GM23338 (cell line): ENCODE results near the gene DCHS1. TPM values are rescaled to one million over a fixed set of nuclear protein-coding genes. Genes with fewer than 3 reads are reported as not detected.

Source experiments
- ATAC-seq: fragments of 200-7000 bp; cut with Tn5 transposase; 3 replicates; pipeline ENCODE4 v1.9.1; 2020
- DNase-seq: peaks from one replicate; pipeline ENCODE4 v3.0.0-alpha.2; 2015; ENCODE audit warnings: low spot score
- H2AFZ ChIP-seq: fragments of 200-600 bp; sonication (generic); 2 replicates; pipeline ENCODE4 v1.8.0; 2016; ENCODE audit warnings: antibody characterized with exemption, mild to moderate bottlenecking, moderate library complexity
- H3F3A ChIP-seq: fragments of 200-600 bp; sonication (generic); replicated peaks from 2 replicates; pipeline ENCODE4 v1.8.0; 2017; ENCODE audit warnings: antibody characterized with exemption, mixed run types, low read depth
- H3K27ac ChIP-seq: fragments of 200-600 bp; sonication (generic); 2 replicates; pipeline ENCODE4 v1.6.1; 2016; ENCODE audit warnings: low read depth
- H3K27me3 ChIP-seq: fragments of 200-600 bp; sonication (generic); 2 replicates; pipeline ENCODE4 v1.8.0; 2016; ENCODE audit warnings: mild to moderate bottlenecking, mixed run types, moderate library complexity; ENCODE audit not compliant: insufficient read depth
- H3K36me3 ChIP-seq: fragments of 200-600 bp; sonication (generic); 2 replicates; pipeline ENCODE4 v1.8.0; 2016; ENCODE audit warnings: mild to moderate bottlenecking; ENCODE audit not compliant: insufficient read depth
- H3K4me1 ChIP-seq: fragments of 200-600 bp; sonication (generic); 2 replicates; pipeline ENCODE4 v1.8.0; 2016; ENCODE audit warnings: mild to moderate bottlenecking, moderate library complexity; ENCODE audit not compliant: insufficient read depth
- H3K4me2 ChIP-seq: fragments of 200-600 bp; sonication (generic); 2 replicates; pipeline ENCODE4 v1.7.1; 2017; ENCODE audit warnings: mixed run types
- H3K4me3 ChIP-seq: fragments of 200-600 bp; sonication (generic); 2 replicates; pipeline ENCODE4 v1.6.1; 2016; ENCODE audit warnings: mixed run types
- H3K79me2 ChIP-seq: fragments of 200-600 bp; sonication (generic); replicated peaks from 2 replicates; pipeline ENCODE4 v1.8.0; 2017; ENCODE audit warnings: mild to moderate bottlenecking; ENCODE audit not compliant: insufficient read depth
- H3K9me2 ChIP-seq: fragments of 200-600 bp; sonication (generic); 2 replicates; pipeline ENCODE4 v1.8.0; 2017; ENCODE audit not compliant: insufficient read depth
- H4K20me1 ChIP-seq: fragments of 200-600 bp; sonication (generic); replicated peaks from 2 replicates; pipeline ENCODE4 v1.8.0; 2017; ENCODE audit warnings: mild to moderate bottlenecking; ENCODE audit not compliant: insufficient read depth
- H3K27ac Mint-ChIP-seq: 2 replicates; pipeline ENCODE4 v1.8.0; 2020; ENCODE audit warnings: inconsistent platforms, mild to moderate bottlenecking, moderate library complexity, mixed read lengths
- H3K27me3 Mint-ChIP-seq: 3 replicates; pipeline ENCODE4 v1.8.0; 2022; ENCODE audit warnings: low read depth, mild to moderate bottlenecking, moderate library complexity, mixed read lengths, inconsistent platforms; ENCODE audit not compliant: insufficient read depth, poor library complexity
- H3K36me3 Mint-ChIP-seq: 3 replicates; pipeline ENCODE4 v1.8.0; 2021; ENCODE audit warnings: low read depth, mild to moderate bottlenecking, inconsistent platforms, moderate library complexity, mixed read lengths
- H3K4me1 Mint-ChIP-seq: 3 replicates; pipeline ENCODE4 v1.8.0; 2020; ENCODE audit warnings: mild to moderate bottlenecking, inconsistent platforms, mixed read lengths
- H3K4me3 Mint-ChIP-seq: 3 replicates; pipeline ENCODE4 v1.8.0; 2021; ENCODE audit warnings: moderate library complexity, mild to moderate bottlenecking, inconsistent platforms, mixed read lengths
- H3K9me3 Mint-ChIP-seq: 3 replicates; pipeline ENCODE4 v1.8.0; 2020; ENCODE audit warnings: moderate library complexity, mild to moderate bottlenecking, inconsistent platforms, mixed read lengths
- CTCF ChIP-seq, 2 experiments: fragments of 200-600 bp in 1 of 2; sonication (generic) in 1 of 2; conservative IDR thresholded peaks; 2 replicates each; pipeline versions ENCODE4 v1.5.1 to v1.6.1; 2016 to 2017; ENCODE audit warnings: antibody characterized with exemption in 2 of 2, low read depth in 2 of 2, mild to moderate bottlenecking in 2 of 2, moderate library complexity in 1 of 2
- EZH2 ChIP-seq: fragments of 200-600 bp; sonication (generic); IDR thresholded peaks from one replicate; pipeline ENCODE4 v1.8.0; 2017; ENCODE audit warnings: antibody characterized with exemption, mild to moderate bottlenecking, low read depth; ENCODE audit not compliant: unreplicated experiment
- EZH2phosphoT487 ChIP-seq: fragments of 200-600 bp; sonication (generic); IDR thresholded peaks from one replicate; pipeline ENCODE4 v1.8.1; 2018; ENCODE audit warnings: antibody characterized with exemption; ENCODE audit not compliant: unreplicated experiment
- JUNB ChIP-seq: IDR thresholded peaks from one replicate; pipeline ENCODE4 v1.6.1; 2016; ENCODE audit warnings: antibody characterized with exemption; ENCODE audit not compliant: unreplicated experiment
- NANOG ChIP-seq: IDR thresholded peaks from 2 replicates; pipeline ENCODE4 v1.6.1; 2016; ENCODE audit warnings: antibody characterized with exemption, borderline replicate concordance
- ZNF462 ChIP-seq: fragments of 250-450 bp; sonication (Bioruptor Pico); IDR thresholded peaks from 2 replicates; pipeline ENCODE4 v1.5.0; 2020; ENCODE audit warnings: mild to moderate bottlenecking, moderate library complexity
- polyA plus RNA-seq: library from polyadenylated mRNA; unstranded; fragments of >200 nt; fragmentation: Nextera tagmentation; extraction: Ambion mirVana; gene quantifications from 2 replicates; pipeline ENCODE4 v1.2.1, GENCODE V29; 2016
- total RNA-seq: library from RNA; depleted of rRNA; stranded (reverse); fragments of >200 nt; shearing (Covaris generic); gene quantifications from 2 replicates; pipeline ENCODE4 v1.2.3, GENCODE V29; 2014

DCHS1 gene
- total and polyA plus RNA-seq, 2 experiments from 2014 or later, result 2.3 to 20.7 TPM

- TF ChIP-seq CTCF (conservative IDR thresholded peaks at IDR 0.05; ENCODE audit: low read depth in 2 of 2) (no peak), EZH2phosphoT487 (no peak)
Observed at GRCh38 chr11:6634534-6634933, 21.1 kb downstream of the DCHS1 start (continued).

GRCh38 chr11:6633422-6634408 lies 21.9 kb downstream of the DCHS1 start:
- Histone ChIP-seq H3K9me2 (no peaks in the 10 kb centered on the region), H3K79me2 (no peaks in the 10 kb centered on the region), H3F3A (no peaks in the 10 kb centered on the region; the same call in 1 of the 2 replicates), H3K4me3 (no peak overlapping the region), H3K4me2 (no peak overlapping the region), H3K36me3 (no peaks in the 10 kb centered on the region), H4K20me1 (no peaks in the 10 kb centered on the region), H3K27me3 (peaks cover 33% of the 10 kb centered on the region), H2AFZ (no peak overlapping the region), H3K27ac (no peak overlapping the region), H3K4me1 (no peaks in the 10 kb centered on the region; the same call in 1 of the 2 replicates)
- Mint-ChIP-seq H3K4me1 (peaks cover 9% of the 10 kb centered on the region), H3K36me3 (peaks cover 5% of the 10 kb centered on the region; the same call in 1 of the 3 replicates), H3K4me3 (no peak overlapping the region), H3K27ac (no peak overlapping the region), H3K27me3 (peaks cover 29% of the 10 kb centered on the region), H3K9me3 (no peaks in the 10 kb centered on the region; the same call in 2 of the 3 replicates)
- no peak for TF ChIP-seq EZH2
- DNase-seq (no peak), ATAC-seq (no peak)

- H3K36me3 Mint-ChIP-seq, result peaks cover 5% of the 10 kb centered on the region; the same call in 2 of the 3 replicates
- H3K27ac Mint-ChIP-seq, result no peak overlapping the region
- H3K36me3 ChIP-seq, result no peaks in the 10 kb centered on the region
- no peaks in the 10 kb centered on the region for H3K79me2 ChIP-seq
- peaks cover 9% of the 10 kb centered on the region for H3K4me1 Mint-ChIP-seq
- H3K4me3 Mint-ChIP-seq, result no peak overlapping the region
- no peaks in the 10 kb centered on the region for H4K20me1 ChIP-seq
- TF ChIP-seq NANOG, result no peak
- TF ChIP-seq ZNF462 (CRISPR knock-in tag), result no peak
- no peak for TF ChIP-seq JUNB
- no peak overlapping the region for H3K27ac ChIP-seq
- H2AFZ ChIP-seq, result no peak overlapping the region
- H3F3A ChIP-seq, result no peaks in the 10 kb centered on the region; the same call in 1 of the 2 replicates
- peaks cover 40% of the 10 kb centered on the region for H3K27me3 ChIP-seq
- no peaks in the 10 kb centered on the region; the same call in 1 of the 2 replicates for H3K4me1 ChIP-seq
- H3K4me3 ChIP-seq, result no peak overlapping the region
- H3K9me2 ChIP-seq, result no peaks in the 10 kb centered on the region
- H3K4me2 ChIP-seq, result no peak overlapping the region
- H3K27me3 Mint-ChIP-seq, result peaks cover 30% of the 10 kb centered on the region
- DNase-seq, result no peak
- no peak for ATAC-seq
- no peaks in the 10 kb centered on the region; the same call in 2 of the 3 replicates for H3K9me3 Mint-ChIP-seq
Observed at GRCh38 chr11:6632116-6633073, 23.2 kb downstream of the DCHS1 start.
